GM19467 (cell line): ENCODE data around the gene GDF3.
"Not testable (repeated sequence)": the region's sequence is repeated elsewhere in the genome, so short reads cannot be mapped to it uniquely, and the experiment has no call there.

ENCODE experiments used
- ATAC-seq: cut with Tn5 transposase; IDR thresholded peaks from one replicate; pipeline ENCODE4 v1.9.1; 2021; ENCODE audit warnings: mild to moderate bottlenecking, moderate library complexity; ENCODE audit not compliant: unreplicated experiment

GDF3 gene

DNA sequence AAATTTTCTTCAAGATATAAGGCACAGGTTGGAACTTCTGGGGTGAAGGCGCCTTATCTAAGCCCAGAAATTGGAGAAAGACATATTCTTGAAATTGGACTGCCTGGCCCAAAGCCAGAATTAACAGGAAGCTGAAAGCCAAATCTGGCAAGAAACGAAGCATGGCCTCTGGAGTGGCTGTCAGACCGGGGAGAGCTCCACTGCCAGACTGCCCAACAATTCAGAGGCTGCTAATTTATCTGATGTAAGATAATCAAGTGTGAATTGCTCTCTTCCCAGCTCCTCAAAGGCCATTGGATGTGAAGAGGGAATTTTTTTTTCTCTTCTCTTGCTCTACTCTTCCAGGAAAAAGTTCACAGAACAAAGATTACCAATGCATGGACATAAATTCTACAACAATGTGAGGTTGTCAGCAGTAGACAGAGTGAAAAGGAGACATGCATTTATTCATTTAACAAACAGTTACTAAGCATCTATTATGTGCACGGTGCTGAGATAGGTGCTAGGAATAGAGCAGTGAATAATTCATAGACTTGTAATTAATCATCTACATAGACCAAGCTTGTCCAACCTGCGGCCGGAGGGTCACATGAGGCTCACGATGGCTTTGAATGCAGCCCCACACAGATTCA is at the start of gene GDF3:
GDF3 (minus strand) TSS at position 210 of the 632 bp plus-strand sequence; CDS start at position 163, 47 bp downstream.
- ATAC-seq: no peak

DNA sequence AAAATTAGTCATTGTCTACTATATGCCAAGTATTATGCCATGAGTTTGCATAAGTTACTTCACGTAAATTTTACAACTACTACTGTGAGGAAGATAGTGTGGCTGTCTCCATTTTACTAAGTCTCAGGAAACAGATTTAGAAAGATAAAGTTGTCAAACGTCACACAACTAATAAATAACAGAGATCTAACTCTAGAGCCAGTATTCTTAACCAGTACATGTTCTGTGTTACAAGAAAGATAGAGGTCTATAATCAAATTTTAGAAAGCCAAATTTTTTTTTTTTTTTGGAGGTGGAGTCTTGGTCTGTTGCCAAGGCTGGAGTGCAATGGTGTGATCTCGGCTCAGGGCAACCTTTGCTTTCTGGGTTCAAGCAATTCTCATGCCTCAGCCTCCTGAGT is 37.4 kb upstream of the GDF3 start:
- no peak for ATAC-seq

DNA sequence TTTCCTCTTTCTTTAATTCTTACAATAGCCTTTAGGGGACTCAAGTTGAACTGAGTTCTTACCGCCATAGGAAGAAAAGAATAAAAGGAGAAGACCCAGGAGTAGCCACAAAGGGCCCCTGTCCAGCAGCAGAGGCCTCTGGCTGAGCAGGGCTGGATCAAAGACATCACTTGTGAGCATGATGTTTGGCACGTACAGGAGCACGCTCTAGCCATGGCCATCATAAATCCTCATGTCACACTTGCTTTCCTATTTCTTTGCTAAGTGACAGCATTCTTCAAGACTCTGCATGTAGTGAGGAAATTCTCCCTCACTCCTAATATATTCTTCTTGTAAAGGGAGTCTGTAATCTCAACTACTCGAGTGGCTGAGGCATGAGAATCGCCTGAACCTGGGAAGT is 35.9 kb upstream of the GDF3 start:
- ATAC-seq: no peak

DNA sequence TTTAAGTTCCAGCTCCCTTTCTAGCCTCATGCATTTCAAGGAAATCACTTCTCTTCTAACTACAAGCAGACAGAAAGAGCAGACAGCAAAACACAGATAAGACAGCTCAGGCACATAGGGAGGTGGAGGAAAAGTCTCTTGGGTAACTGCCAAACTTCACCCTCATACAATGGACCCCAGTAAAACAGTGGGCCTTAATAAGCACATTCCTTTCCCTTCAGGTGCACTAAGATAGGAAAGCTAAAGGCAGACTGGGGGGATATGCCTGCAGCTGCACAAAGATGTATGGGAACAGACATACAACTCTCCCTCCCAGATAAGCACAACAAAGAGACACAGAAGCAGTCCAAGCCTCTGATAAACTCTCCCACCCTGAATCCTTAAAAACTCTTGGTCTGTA is 35.4 kb upstream of the GDF3 start:
- ATAC-seq: not testable (repeated sequence)

DNA sequence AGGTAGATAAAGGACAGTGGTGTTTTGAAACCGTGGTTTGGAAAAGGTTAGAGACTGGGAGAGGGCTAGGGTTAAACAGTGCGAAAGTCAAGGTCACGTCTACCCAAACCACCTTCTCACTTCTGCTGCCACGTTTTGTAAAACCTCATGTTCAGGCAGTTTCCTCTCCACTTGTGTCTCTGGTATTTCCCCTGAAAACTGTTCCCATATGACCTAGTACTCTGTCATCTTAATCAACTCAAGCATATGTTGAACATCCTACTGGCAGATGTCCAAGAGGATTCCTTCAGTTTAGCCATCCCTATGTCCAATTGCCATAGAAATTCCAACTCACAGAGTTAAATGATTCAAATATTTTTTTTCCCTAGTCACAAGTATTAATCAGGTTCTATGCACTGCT is 34.2 kb upstream of the GDF3 start:
- ATAC-seq: no peak

DNA sequence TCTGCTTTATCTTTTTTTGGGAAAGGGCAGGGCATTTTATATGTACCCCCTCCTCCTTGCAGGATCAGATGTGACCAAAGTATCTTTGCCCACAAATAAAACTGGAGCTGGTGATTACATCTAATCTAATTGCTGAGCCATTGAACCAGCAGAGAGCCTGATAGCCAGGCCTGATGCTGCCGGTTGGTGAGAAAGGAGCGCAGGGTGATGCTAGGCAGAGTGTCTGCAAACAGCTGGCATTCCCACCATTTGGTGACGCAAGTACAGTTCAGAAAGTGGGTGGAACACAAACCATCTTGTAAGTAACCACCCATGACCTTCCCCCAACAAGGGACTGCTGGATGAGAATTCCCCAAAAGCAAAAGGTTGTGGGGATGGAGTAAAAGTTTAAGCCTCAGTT is 28.4 kb upstream of the GDF3 start:
- no peak for ATAC-seq

DNA sequence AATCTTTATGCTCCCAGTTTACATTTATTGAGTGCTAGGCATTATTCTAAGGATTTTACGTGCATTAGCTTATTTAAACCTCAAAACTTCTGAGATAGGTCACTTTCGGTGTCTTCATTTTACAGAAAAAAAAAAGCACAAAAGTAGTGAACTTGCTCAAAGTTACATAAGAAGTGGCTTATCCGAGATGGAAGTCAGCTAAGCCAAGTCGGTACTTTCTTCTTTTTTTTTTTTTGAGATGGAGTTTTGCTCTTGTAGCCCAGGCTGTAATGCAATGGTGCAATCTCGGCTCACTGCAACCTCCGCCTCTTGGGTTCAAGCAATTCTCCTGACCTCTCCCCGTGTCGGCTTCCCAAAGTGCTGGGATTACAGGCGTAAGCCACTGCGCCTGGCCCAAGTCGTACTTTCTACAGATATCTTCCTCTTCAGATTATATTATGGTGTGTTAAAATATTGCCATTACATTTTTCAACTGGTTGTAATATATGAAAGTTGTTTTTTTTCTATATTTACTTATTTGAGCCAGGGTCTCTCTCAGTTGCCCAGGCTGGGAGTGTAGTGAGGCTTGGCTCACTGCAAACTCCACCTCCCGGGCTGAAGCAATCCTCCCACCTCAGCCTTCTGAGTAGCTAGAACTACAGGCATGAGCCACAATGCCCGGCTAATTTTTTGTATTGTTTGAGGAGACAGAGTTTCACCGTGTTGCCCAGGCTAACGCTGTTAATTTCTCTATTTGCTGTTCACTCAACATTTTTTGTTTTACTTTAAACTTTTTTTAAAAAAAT is 24.6 kb upstream of the GDF3 start:
- ATAC-seq: no peak

DNA sequence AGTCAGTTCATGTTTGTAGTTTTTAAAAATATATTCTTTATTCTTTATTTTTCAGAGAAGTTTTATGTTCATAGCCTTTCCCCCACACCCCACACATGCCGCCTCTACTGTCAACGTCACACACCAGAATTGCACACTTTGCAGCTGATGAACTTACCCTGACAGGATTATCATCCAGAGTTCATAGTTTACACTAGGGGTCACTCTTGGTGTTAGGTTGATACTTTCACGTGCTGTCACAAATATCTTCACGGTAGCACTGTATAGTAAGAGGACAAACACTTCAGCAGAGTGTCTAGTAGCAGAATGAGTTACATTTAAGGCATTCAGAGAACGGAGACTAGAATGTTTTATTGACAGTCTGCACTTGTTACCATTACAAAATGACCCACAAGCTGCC is 20.8 kb upstream of the GDF3 start:
- ATAC-seq: no peak

DNA sequence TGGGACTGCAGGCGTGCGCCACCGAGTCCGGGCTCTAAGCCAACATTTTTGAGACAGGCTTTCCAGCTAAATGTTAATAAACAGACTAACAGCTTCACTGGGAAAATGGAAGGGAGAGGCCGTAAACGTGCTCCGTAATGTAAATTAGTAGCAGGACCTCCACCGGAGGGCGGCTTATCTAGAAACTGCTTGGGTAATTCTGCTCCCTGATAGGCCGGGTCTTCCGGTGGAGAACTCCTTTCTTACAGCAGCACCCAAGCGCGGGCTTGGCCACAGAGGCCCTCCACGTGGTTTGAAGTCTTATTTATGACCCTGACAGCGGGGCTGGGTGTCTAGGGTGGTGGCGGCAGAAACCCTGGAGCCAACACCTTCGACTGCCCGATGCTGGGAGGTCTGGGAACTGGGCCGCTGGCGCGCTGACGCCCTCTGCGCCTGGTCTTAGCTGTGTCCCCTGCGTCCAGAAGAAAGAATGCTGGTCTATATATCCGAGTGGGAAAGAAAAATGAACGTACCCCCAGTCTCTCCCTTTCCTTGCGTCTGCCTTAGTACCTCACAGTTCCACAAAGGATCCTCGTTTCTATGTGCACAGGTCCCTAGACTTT is 17.4 kb upstream of the GDF3 start:
- no peak for ATAC-seq

DNA sequence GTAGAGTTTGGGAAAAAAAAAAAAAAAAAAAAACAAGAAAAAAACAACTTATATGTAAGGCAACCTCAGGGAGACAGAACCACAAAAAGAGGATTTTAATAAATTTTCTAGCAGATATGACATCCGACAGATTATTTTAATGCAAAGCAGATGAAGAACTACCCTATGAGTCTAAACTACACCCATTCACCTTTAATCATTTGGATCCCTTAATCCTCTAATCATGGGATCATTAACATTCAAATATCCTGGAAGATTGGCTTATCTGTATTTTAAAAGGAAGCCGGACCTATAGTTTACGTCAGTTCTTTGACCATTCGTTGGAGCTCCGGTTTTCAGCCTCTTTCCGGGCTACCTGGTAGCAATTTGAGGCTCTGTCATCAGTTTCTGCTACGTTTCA is 15.6 kb upstream of the GDF3 start, which contains the start of gene DPPA3:
DPPA3 (plus strand) TSS at position 301 of the 400 bp plus-strand sequence. CDS start 138 bp downstream, outside the sequence.
- ATAC-seq: no peak

DNA sequence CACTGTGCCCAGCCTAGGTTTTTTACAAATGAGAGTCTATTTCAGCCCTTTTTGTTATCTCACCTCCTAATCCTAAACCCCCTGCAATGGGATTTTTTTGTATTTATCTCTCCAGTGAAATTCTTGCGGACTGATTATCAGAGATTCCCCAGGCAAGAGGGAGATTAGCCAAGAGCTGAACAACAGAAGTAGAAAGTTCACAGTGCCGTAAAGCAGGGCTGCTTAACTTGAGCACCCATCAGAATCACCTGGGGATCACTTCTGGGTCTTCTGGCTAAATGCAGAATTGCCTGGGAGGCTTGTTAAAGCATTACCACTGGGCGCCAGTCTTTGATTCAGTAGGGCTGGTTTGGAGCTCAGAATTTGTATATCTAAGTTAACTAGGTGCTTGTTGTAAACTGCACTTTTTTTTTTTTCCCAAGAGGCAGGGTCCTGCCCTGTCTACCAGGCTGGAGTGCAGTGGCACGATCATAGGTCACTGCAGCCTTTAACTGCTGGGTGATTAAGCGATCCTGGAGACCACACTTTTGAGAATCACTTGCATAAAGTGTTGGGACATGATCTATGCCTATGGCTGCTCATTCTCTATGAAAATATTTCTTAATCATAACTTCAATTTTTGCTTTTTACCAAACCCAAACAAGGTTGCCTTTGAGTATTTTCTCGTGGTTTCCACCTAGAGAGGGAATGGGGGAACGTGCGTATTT is 14.5 kb upstream of the GDF3 start:
- no peak for ATAC-seq

DNA sequence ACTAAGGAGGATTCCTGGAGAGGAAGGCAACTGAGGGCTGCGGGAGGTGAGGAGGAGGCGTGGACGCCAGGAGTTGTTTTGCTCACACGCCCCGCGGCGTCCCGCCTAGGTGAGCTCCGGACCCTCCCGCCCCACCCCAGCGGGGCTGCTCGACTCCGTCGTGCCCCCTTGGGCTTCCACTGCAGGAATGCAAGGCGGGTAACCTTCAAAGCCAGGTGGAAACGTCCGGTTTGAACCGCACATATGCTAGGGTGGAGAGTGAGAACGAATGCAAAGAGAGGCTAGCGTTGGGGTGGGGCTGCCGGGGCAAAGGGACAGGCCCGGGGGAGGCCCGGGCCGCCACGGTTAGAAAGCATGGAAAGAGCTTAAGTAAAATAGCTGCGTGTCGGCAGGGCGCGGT is 10.3 kb upstream of the GDF3 start:
- ATAC-seq: no peak

DNA sequence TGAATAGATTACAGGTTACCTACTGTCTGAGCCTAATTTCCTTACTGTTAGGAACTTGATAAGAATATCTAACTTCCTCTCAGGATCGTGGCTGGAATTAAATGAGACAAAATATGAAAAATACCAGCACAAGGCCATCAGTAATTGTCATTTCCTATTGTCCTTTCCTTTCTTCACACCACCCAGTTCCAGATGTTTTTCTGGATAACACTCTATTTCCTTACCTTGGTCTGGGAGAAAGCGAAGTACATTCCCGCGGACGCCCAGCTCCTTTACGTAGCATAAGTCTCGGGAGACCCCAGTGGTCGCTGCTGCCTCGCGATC is 376 bp downstream of the GDF3 start:
- no peak for ATAC-seq

DNA sequence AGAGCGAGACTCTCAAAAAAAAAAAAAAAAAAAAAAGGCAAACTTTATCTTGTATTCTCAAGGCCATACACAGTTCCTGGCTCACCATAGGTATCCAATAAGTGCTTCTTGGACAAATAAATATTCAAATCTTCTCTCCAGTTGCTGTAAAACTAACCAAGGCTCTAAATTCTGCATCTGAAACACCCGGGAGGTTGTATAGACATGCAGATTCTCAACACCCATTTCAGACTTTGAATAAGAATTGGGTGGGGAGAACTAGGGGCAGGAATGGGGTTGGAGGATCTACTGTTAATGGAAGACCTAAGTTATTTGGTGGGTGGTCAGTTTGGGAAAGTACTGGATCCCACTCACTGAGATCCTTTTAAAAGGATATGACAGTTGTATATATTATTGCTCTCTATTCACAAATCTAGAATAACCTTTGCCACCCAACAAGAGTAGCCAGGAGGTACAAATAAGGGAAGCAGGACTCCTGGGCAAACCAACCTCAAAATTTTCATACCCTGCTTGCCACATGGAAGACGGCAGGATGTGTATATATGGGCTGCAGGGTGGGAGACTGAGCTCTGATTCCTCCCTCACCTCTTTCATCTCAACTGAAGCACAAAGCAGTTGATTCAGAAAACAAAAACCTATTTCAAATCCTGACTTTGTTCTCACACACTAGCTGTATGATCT is 879 bp downstream of the GDF3 start:
- no peak for ATAC-seq

DNA sequence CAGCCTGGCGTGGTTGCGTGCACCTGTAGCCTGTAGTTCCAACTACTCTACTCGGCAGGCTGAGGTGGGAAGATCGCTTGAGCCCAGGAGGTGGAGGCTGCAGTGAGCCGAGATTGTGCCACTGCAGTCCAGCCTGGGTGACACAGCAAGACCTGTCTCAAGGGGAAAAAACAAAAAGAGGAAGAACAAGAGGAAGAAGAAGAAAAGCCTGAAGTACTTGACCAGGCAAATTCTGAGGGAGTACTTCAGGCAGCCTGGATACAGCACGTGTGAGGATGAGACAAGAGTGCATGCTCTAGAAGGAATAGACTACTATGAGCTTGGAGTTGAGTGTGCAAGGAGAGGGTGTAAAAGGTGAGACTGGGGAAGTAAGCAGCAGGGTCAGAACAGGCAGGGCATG is 1.8 kb downstream of the GDF3 start:
- ATAC-seq: no peak

DNA sequence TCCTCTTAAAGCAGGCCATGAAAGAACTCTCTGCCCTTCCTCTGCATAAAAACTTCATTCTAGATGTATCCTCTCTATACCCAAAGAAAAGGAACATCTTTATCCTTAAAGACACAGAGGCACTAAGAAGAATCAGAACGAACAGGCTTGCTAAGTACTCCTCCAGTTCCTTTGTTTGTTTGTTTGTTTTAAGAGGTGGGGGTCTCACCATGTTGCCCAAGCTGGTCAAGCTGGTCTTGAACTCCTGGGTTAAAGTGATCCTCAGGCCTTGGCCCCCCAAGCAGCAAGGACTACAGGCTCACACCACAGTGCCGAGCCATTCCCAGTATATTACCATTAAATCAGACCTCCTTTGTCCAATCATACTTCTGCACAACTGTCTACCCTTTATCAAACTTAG is 14.0 kb downstream of the GDF3 start:
- no peak for ATAC-seq

DNA sequence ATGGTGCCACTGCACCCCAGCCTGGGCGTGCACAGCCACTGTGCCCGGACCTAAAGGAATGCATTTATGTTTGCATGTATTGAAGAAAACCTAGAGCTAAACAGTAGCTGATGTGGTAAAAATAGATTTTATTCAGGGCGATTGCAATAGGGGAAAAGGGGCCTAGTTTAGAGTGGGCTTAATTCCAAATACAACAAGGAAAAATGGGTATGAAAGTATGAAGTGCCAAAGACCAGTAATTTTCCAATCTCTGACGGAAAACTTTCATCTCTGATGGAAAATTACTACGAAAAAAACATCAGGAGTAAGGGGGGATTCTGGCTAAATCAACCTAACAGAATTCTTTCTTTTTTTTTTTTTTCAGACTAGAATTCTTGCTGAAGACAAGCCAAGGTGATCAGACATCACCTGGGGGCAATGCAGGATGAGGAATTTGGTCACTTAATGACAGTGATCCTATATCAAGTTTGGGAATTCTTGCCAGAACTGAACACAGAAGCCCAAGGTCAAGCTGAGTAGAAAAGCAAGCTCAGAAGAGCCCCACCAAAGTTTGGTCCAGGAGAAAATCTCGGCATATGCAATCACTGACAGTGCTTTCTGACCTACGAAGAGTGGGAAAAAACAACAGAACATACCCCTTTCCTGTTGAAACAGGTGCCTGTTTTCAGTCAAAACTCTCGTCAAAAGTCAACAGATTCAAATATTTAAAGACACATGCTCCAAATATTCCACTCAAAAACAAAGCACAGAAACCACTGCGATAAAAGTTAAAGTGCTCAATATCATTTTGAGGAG is 16.1 kb downstream of the GDF3 start:
- ATAC-seq: no peak

DNA sequence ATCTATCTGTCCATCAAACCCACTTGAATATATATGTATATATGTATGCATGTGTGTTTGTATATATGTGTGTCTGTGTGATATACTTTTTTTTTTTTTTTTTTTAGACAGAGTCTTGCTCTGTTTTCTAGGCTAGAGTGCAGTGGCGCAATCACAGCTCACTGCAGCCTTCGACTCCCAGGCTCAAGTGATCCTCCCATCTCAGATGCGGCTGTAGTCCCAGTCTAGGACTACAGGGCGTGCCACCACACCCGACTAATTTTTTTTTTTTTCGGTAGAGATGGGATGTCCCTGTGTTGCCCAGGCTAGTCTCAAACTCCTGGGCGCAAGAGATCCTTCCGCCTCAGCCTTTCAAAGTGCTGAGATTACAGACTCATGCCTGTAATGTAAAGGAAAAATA is 16.8 kb downstream of the GDF3 start:
- ATAC-seq: no peak

DNA sequence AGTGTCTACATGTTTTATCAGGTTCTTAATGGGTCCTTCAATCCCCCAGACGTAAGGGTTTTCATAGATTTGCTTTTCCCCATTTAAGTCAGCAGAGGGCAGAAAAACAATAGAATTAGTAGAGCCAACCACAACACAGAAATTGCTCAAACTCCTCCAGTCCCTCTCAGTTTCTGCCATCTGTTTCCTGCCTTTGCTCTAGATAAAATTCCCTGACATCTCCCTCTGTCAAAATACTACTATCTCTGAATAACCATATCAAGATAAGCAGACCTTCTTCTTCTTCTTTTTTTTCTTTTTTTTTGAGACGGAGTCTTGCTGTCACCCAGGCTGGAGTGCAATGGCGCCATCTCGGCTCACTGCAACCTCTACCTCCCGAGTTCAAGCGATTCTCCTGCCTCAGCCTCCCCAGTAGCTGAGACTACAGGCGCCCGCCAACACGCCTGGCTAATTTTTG is 18.1 kb downstream of the GDF3 start:
- not testable (repeated sequence) for ATAC-seq

DNA sequence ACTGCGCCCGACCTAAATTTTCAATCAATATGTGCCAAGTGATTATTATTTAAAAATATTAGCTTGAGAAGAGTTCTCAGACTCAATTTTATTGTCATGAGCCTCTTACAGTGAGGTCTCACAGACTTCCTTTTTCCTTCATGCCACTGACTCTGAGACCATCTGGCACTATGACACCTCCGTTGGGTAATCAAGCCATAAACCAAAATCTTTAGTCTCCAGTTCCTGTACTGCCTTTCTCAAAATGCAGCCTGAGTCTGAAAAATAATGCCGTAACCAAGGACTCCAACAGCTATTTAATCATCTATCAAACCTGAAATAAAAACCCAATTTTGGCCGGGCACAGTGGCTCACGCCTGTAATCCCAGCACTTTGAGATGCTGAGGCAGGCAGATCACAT is 20.1 kb downstream of the GDF3 start:
- ATAC-seq: not testable (repeated sequence)
